Smooth muscle cell (in vitro differentiated cells): ENCODE results near the gene RAP1GAP. TPM values are rescaled to one million over a fixed set of nuclear protein-coding genes. Genes with fewer than 3 reads are reported as not detected.

Experiments used
- DNase-seq: peaks from one replicate; lab custom pipeline; 2025; ENCODE audit not compliant: unreplicated experiment; lab: John Stamatoyannopoulos, UW
- H2AFZ ChIP-seq: fragments of 200-600 bp; sonication (generic); 2 replicates; pipeline ENCODE4 v1.6.0; 2016; ENCODE audit warnings: antibody characterized with exemption, low read depth, mild to moderate bottlenecking
- H3F3A ChIP-seq: fragments of 200-600 bp; sonication (generic); 2 replicates; pipeline ENCODE4 v1.6.0; 2017; ENCODE audit warnings: antibody characterized with exemption, low read depth
- H3K27ac ChIP-seq: fragments of 200-600 bp; sonication (generic); 2 replicates; pipeline ENCODE4 v1.5.1; 2016; ENCODE audit warnings: low read depth, mild to moderate bottlenecking
- H3K27me3 ChIP-seq: fragments of 200-600 bp; sonication (generic); 2 replicates; pipeline ENCODE4 v1.6.1; 2016; ENCODE audit warnings: low read depth, mild to moderate bottlenecking
- H3K36me3 ChIP-seq: fragments of 200-600 bp; sonication (generic); 2 replicates; pipeline ENCODE4 v1.5.1; 2016; ENCODE audit warnings: low read depth
- H3K4me1 ChIP-seq: fragments of 200-600 bp; sonication (generic); 2 replicates; pipeline ENCODE4 v1.5.1; 2016; ENCODE audit warnings: low read depth
- H3K4me2 ChIP-seq: fragments of 200-600 bp; sonication (generic); 2 replicates; pipeline ENCODE4 v1.6.0; 2016; ENCODE audit warnings: mild to moderate bottlenecking
- H3K4me3 ChIP-seq: fragments of 200-600 bp; sonication (generic); 2 replicates; pipeline ENCODE4 v1.5.1; 2016; ENCODE audit warnings: mild to moderate bottlenecking
- H3K79me2 ChIP-seq: fragments of 200-600 bp; sonication (generic); 2 replicates; pipeline ENCODE4 v1.6.0; 2016; ENCODE audit warnings: low read depth, mild to moderate bottlenecking
- H3K9ac ChIP-seq: fragments of 200-600 bp; sonication (generic); 2 replicates; pipeline ENCODE4 v1.6.0; 2016; ENCODE audit warnings: low read depth
- H3K9me3 ChIP-seq: fragments of 200-600 bp; sonication (generic); replicated peaks from 2 replicates; pipeline ENCODE4 v1.5.1; 2016; ENCODE audit warnings: low read depth
- H4K20me1 ChIP-seq: fragments of 200-600 bp; sonication (generic); 2 replicates; pipeline ENCODE4 v1.6.0; 2016; ENCODE audit warnings: low read depth
- CTCF ChIP-seq: fragments of 200-600 bp; sonication (generic); IDR thresholded peaks from 2 replicates; pipeline ENCODE4 v1.5.1; 2017; ENCODE audit warnings: borderline replicate concordance, mild to moderate bottlenecking, antibody characterized with exemption; ENCODE audit not compliant: insufficient read depth, poor library complexity, severe bottlenecking
- WGBS: methylation state at CpG from one replicate; pipeline ENCODE4 v1.1.7; 2016; ENCODE audit warnings: low lambda C conversion rate; 5-methylcytosine and 5-hydroxymethylcytosine counted together
- polyA plus RNA-seq: library from polyadenylated mRNA; unstranded; fragments of >200 nt; fragmentation: Nextera tagmentation; extraction: Ambion mirVana; gene quantifications from 2 replicates; pipeline ENCODE4 v1.2.1, GENCODE V29; 2016
- total RNA-seq: library from RNA; depleted of rRNA; stranded (reverse); fragments of >200 nt; gene quantifications from 2 replicates; pipeline ENCODE4 v1.2.3, GENCODE V29; 2014

Gene RAP1GAP
- total and polyA plus RNA-seq, 2 experiments from 2014 or later, result 0.99 to 4.1 TPM

- no peak overlapping the region for H2AFZ ChIP-seq
- TF ChIP-seq CTCF, result no peak
- H3K27ac ChIP-seq, result no peak overlapping the region
- no peaks in the 10 kb centered on the region for H3K79me2 ChIP-seq
- H3K4me2 ChIP-seq, result no peak overlapping the region
- no peaks in the 10 kb centered on the region for H3K36me3 ChIP-seq
- 90% methylated on average over 5 of the region's 5 CpGs for WGBS
- no peak for DNase-seq
- no peak overlapping the region for H3K4me3 ChIP-seq
- H3F3A ChIP-seq, result no peaks in the 10 kb centered on the region
- no peaks in the 10 kb centered on the region for H3K9me3 ChIP-seq
- H4K20me1 ChIP-seq, result peaks cover 4% of the 10 kb centered on the region
- H3K27me3 ChIP-seq, result peaks cover 13% of the 10 kb centered on the region
- no peaks in the 10 kb centered on the region for H3K4me1 ChIP-seq
- no peak overlapping the region for H3K9ac ChIP-seq
Measured at GRCh38 chr1:21661886-21662285, 7.3 kb downstream of the RAP1GAP start.

- Histone ChIP-seq H3F3A (no peaks in the 10 kb centered on the region), H3K4me3 (no peak overlapping the region), H3K79me2 (no peaks in the 10 kb centered on the region), H3K9ac (no peak overlapping the region), H3K27me3 (peaks cover 13% of the 10 kb centered on the region), H3K36me3 (no peaks in the 10 kb centered on the region), H3K4me1 (no peaks in the 10 kb centered on the region), H3K9me3 (no peaks in the 10 kb centered on the region), H3K27ac (no peak overlapping the region), H3K4me2 (no peak overlapping the region), H2AFZ (no peak overlapping the region), H4K20me1 (peaks cover 4% of the 10 kb centered on the region)
- WGBS, result 54% methylated on average over 4 of the region's 4 CpGs
- no peak for TF ChIP-seq CTCF
- no peak for DNase-seq
Measured at GRCh38 chr1:21659924-21660326, 9.2 kb downstream of the RAP1GAP start.

- peak; percentile 99 for TF ChIP-seq CTCF
- DNase-seq, result peak; percentile 77
- peak overlapping the region; percentile 81 for H3K4me2 ChIP-seq
Measured at GRCh38 chr1:21659099-21659923, 9.8 kb downstream of the RAP1GAP start.

More at GRCh38 chr1:21659099-21659923, 9.8 kb downstream of the RAP1GAP start:
- WGBS, result 6% methylated on average over 51 of the region's 64 CpGs
- no peaks in the 10 kb centered on the region for H3K36me3 ChIP-seq
- peaks cover 4% of the 10 kb centered on the region for H4K20me1 ChIP-seq
- H3K27me3 ChIP-seq, result peaks cover 13% of the 10 kb centered on the region
- peak overlapping the region; percentile 39 for H3K4me3 ChIP-seq
- no peaks in the 10 kb centered on the region for H3F3A ChIP-seq
- H3K4me1 ChIP-seq, result no peaks in the 10 kb centered on the region
- no peak overlapping the region for H3K27ac ChIP-seq
- H3K9ac ChIP-seq, result no peak overlapping the region
- no peak overlapping the region for H2AFZ ChIP-seq
- no peaks in the 10 kb centered on the region for H3K79me2 ChIP-seq
- no peaks in the 10 kb centered on the region for H3K9me3 ChIP-seq
